ENCODE measurements around the gene CTBP1.
"Not testable (repeated sequence)": the region's sequence is repeated elsewhere in the genome, so short reads cannot be mapped to it uniquely, and the experiment has no call there.

Gene CTBP1

DNA sequence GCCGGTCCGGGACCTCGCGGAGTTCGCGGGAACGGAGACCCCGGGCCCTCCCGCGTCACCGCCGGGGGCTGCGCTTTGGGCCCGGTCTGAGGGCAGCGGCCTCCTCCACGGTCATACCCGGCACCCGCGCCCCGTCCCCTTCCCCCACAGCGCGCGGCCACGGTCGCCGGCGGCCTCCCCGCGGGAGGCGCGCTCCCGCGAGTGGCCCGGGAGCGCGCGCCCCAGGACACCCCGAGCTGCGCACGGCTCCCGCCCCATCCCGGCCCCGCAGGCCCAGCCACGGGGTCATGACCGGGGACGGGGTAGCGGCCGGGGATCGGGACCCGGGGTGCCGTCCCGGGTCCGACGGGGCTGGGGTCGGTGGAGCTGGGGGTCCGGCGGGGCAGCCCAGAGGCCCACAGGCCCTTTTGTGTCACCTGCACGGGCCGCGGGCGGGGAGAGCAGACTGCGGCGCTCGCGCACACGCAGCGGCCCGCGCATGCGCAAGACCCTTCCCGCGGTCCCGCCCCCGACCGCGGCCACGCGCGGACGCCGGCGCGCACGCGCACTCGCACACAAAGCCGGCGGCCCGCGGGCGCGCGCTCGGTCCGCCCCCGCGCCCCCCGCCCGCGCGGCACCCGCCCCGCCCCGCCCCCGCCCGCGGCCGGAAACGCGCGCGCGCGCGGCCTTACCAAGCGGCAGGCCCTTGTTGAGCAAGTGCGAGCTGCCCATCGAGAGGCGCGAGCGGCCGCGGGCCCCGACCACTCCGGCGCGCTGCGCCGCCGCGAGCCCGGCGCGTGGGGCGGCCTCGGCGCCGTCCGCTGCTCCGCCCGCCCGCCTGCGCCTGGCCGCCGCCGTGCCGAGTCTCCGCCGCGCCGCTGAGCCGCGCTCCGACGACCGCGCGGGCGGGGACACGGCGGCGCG lies at the start of gene CTBP1:
TSS of gene CTBP1 (minus strand) at position 886 of the 903 bp plus-strand sequence. CDS start 7,799 bp downstream, outside the sequence.
- peak; percentile 91 for DNase-seq

DNA sequence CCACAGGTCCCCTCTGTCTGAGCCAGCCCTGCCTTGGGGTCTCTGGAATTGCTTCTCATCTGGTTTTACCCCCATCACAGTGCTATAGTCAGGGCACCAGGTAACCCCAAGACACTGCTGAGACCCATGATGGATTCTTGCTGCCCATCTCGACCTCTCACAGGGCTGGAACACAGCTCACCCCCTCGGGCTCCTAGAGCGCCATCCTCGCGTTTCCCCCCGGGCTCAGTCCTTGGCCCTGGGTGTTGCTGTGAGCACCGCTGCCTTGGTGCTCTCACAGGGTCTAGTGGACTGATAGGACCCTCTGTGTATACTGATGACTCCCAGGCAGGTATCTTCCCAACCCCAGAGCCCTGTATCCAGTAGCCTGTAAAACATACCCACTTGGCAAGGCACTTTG lies 49.5 kb upstream of the CTBP1 start:
- DNase-seq = no peak

DNA sequence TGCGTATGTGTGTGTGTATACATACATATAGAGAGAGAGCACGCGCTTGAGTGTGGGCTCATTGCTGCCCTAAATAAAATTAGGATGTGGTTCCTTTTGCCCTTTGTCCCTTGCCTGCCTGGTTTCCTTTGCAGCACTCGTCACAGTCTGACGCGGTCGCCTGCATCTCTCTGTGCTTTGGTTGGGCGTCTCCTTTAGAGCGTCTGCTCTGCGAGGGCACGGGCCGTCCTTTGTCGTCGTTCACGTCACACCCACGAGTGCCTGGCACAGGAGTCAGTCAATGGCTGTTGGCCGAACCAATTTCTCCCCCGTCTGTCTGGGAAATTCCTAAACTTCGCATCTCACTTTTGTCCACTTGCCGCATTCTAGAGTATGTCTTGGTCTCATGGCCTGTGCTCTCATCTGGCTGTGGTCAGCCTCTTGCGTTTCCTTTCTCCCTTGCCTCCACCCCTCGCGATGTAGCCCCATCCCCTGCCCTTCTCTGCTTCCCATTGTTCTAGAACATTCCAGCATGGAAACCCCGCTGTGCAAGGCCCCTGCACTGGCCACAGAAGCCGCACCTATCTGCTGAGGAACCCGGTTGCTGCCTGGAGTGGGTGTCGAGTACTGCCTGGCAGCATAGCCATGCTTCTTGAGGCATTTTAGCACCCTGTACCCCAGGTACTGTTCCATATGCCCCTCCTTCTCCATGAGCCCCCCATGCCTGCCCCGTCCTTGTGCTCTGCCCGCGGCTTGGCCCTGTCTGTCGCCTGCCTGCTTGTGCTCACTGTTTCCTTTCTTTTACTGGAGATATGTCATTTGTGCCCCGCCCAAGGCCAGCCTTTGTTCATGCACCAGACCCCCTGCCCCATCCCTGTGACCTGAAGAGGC lies 48.8 kb upstream of the CTBP1 start:
- no peak for DNase-seq

DNA sequence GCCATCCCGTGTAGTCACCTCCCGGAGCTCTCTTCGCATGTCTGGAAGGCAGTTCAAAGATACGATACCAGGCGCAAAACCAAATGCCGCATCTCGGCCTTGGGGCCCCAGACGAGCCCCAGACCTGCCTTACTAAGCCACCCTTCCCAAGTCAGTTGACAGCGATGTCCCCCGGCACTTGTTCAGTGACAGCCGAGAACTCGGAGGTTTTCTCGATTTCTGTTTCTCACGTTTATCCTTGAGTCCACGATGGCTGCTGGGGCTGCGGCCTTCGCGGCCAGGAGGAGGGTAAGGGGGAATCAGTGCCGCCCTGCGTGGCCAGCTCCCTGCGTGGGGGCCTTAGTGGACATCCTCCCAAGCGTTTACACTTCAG lies 48.1 kb upstream of the CTBP1 start:
- DNase-seq = no peak

DNA sequence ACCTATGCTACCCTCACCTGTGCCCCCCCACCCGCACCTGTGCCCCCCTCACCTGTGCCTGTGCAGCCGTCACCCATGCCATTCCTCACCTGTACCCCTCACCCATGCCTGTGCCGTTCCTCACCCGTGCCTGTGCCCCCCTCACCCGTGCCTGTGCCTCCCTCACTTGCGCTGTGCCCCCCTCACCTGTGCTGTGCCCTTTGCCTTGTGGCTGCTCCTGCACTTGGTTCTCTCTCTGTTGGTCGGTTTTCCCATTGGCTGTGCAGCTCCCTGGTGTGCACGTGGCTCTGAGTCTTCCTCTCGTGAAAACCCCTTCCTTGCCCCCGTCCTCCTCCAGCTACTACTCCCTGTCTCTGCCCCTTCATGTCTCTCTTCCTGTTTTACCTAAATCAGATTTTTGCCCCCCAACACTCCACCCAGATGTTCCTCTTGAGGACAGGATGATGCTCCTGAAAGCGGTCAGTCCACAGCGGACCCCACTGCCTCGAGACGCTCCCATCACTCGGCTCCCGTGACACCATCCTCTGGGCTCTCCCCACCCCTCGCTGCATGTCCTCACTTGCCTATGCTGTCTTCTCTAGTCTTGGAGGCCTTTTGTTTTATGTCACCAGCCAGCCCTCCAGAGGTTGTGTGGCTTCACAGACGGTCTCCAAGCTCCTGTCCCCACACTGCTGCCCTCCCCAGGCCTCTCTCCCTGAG lies 47.5 kb upstream of the CTBP1 start:
- no peak for DNase-seq

DNA sequence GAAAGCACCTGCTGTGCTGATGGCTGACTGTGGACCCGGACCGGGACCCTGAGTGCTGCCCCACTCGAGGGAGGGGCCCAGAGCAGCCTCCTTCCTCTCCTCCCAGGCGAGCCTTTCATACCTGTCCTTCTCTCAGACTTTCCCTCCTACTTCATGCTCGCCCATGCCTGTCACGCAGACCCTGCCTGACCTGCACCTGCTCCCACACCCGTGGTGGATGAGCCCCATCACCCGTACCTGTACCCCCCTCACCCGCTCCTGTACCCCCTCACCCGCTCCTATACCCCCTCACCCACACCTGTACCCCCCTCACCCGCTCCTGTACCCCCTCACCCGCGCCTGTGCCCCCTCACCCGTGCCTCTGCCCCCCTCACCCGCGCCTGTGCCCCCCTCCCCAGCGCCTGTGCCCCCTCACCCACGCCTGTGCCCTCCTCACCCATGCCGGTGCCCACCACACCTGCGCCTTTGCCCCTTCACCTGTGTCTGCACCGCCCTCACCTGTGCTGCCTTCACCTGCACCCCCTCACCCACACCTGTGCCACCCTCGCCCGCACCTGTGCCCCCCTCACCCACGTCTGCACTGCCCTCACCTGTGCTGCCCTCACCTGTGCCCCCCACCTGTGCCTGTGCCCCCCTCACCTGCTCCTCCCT lies 46.6 kb upstream of the CTBP1 start:
- no peak for DNase-seq

DNA sequence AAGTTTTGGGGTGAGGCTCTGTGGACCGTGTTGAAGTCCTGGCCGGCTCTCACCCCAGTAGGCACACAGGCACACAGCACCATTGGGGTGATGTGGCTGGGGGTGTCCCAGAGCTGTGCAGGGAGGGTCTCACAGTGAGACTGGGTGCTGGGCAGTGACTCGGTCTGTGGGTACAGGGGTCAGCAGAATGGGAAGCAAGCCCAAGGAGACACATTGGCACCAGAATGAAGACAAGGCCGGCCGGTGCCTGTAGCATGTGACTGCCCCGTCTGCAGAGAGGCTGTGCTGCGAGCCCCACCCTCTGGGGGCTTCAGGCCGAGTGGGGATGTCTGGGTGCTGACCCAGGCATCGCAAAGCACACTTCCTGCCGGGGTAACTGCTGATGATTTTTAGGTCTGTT lies 46.0 kb upstream of the CTBP1 start:
- no peak for DNase-seq

DNA sequence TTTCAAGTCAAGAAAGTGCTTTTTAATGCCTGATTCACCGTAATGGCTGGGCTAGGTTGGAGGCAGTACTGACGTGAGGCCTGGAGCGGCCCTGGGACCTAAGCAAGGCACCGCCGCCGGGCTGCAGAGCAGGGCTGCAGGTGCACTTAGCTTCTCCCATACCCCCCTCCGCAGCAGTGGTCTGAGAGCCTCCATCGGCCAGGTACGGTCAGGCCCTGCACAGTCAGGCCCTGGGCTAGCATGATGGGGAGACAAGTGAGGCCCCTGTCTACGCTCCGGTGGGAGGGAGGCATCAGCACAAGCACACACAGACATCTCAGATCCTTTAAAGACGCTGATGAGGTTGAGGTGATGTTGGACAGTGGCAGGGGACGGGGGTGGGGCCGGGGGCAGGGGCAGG lies 45.5 kb upstream of the CTBP1 start:
- DNase-seq = no peak

DNA sequence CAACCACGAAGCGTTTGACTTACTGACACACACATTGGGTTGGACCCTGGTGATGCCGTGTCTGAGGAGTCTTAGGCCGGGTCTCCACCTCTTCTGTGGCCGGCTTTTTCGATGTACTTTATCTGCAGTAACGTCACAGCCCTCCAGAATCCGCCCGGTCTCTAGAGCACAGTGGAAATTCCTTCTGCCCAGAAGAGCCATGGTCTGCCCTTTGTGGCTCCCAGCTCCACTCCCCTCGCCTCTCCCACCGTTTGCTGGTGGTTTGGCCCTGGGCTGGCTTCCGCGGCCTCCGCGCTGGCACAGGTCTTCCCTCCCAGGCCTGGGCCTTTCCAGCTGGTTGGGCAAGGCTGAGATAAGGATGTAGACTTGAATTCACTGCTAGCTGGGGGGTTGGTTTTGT lies 45.1 kb upstream of the CTBP1 start:
- DNase-seq = no peak

DNA sequence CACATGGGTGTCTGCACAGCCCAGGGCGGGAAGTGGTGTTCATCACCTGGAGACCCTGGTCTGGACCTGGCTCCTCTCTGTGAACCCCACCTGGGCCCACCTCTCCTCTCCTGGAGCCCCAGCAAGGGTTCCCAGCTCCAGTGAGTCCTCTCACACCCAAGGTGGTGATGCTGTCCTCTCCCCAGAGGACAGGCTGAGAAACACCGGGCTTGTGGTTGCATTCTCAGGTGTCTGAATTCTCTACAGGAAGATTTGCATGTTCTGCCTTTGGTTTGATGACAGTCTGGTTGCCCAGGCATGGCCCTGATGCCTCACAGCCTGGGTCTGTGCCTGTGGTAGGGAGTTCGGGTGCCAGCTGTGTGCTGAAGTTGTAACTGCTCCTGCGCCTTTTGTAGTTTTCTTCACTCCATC lies 44.6 kb upstream of the CTBP1 start:
- no peak for DNase-seq

DNA sequence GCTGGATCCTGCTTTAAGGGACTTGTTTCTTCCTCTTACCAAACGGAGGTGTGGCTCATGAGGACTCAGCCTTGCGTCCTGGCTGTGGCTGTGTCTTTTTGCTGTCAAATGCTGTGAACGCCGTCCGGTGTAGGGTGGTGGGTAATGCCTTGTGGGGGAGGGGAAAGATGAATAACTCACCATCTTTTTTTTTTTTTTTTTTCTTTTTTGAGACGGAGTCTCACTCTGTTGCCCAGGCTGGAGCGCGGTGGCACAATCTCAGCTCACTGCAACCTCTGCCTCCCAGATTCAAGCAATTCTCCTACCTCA lies 43.7 kb upstream of the CTBP1 start:
- not testable (repeated sequence) for DNase-seq

DNA sequence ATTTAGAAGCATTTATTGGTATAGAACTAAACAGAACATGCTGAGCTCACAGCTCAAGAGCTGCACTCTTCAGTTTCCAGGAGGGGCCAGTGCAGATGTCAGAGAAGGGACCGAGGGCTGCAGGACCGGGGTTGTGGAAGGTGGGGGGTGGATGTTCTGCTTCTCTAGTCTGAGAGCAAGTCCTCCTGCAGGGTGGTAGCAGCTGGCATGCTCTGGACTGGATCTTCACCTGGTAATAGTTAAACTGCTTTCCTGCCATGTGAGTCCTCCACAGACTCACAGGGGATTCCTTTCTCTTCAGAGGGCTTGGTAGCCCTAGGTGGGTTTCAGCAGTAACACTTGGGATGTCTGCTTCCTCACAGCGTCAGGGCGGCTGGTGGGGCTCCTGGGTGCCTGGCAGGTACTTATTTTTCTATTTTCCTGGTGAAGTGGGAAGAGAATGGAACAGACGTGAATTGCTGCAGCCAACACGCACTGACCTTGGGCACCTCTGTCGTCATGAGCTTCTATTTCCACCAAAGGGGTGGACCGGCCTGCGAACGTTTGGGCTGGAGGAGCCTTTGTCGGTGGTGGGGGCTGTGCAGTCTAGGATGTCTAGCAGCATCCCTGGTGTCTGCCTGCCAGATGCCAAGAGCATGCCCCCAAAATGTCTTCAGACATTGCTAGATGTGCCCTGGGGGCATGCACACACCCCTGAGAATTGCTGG lies 43.2 kb upstream of the CTBP1 start:
- no peak for DNase-seq

DNA sequence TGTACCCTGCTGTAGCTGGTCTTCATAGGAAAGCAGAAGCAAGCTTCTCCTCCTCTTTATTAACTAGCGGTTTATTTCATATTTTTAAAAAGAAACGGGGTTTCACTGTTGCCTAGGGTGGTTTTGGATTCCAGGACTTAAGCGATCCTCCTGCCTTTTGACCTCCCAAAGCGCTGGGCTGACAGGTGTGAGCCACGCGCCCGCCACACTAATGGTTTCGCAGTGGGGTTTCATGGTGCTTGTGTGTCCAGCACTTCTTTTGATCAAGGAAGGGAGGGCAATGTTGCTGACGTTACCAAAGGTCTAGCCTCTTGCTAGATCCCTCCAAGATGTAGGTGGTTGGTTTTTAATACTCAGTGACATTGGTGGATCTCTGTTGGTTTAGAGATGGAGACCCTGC lies 42.2 kb upstream of the CTBP1 start:
- no peak for DNase-seq

DNA sequence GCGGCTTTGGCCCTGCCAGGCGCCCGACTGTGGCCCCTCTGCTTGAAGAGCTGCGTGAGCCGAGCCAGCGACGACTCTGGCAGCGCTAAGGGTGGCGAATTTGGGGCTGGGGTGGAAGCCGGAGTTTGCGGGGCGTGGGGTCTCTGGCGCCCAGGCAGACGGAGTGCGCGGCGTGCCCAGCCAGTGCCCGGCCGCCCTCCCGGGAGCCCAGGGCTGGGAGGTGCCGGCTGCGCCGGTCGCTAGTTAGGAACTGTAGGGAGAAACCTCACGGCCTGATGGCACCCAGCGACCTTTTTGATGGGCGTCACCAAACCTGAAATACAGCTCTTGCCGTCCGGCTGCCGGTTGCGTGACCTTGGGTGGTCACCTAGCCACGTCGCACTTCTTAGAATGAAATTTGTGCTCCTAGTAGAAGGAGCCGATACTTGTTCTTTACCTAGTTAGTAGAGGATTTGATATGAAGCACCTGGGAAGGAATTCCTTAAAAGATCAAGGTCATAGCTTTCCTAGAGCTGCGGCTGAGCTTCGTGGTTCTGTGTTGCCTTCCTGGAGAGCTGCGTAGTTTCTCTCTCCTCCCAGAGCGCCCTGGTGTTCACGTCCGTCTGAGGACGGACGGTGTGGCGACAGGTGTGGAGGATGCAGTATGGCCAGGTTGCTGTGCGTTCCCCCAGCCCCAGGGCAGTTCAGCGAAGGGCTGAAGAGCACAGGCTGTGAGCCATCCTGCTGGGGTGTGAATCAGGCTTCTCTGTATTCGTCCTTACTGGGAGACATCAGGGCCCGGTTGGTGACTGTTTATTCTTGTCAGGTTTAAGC lies 41.4 kb upstream of the CTBP1 start:
- DNase-seq = no peak

DNA sequence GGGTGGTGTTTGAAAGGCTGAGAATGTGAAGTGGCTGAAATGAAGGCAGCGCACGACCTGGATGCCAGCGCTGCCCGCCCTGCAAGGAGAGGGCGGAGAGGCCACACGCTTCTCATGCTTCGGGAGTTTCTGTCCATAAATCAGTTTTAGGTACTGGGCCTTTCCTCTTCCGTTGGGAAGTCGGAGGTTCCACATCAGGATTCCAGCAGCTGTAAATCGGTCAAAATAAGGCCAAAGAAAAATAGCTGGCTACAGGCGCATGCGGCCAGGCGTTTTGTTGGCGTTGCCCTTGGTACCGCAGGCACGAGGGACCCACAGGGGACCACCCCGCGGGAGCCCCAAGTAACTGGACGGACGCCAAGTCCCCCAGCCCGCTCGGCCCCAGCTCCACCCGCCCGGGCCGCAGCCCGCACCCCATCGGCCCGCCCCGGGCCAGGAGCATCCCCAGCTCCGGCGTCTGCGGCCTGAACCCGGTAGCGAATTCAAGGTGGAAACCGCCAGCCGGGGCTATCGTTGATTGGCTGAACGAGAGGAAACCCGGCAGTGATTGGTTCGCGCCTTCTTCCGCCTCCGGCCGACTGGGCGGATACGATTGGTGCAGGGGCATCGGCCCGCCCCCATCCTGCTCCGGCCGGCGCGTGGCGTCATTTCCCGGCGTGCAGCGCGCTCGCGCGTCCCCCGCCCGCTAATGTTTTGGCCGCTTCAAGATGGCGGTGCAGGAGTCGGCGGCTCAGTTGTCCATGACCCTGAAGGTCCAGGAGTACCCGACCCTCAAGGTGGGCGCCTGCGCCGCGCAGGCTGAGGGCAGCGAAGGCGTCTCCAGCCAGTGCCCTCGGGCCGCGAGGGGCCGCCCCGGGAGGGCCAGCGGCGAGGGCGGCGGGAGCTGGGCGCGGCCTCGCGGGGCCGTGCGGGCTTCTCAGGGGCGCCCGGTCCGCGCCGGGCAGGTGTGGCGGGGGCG lies 40.6 kb upstream of the CTBP1 start, which contains the start of gene MAEA:
TSS of gene MAEA (plus strand) at position 685 of the 958 bp plus-strand sequence. CDS start at position 708, 23 bp downstream.
- DNase-seq = peak; percentile 97

DNA sequence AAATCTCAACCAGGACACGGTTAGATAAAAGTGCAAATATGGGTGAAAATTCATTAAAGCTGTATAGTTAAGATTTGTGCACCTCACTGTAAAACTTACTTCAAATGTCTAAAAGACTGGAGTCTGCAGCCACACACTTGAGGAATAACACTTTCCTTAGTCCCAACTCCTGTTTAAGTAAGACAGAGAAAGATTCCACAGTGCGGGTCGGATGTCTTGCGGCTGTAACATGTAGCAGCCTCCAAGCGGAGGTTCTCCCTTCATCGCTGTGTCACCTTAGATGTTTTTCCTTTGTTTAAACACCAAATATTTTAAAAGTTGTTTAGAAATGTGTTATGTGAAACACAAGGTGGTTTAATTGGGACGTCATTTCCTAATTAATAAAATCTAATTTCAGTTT lies 39.9 kb upstream of the CTBP1 start:
- DNase-seq = no peak

DNA sequence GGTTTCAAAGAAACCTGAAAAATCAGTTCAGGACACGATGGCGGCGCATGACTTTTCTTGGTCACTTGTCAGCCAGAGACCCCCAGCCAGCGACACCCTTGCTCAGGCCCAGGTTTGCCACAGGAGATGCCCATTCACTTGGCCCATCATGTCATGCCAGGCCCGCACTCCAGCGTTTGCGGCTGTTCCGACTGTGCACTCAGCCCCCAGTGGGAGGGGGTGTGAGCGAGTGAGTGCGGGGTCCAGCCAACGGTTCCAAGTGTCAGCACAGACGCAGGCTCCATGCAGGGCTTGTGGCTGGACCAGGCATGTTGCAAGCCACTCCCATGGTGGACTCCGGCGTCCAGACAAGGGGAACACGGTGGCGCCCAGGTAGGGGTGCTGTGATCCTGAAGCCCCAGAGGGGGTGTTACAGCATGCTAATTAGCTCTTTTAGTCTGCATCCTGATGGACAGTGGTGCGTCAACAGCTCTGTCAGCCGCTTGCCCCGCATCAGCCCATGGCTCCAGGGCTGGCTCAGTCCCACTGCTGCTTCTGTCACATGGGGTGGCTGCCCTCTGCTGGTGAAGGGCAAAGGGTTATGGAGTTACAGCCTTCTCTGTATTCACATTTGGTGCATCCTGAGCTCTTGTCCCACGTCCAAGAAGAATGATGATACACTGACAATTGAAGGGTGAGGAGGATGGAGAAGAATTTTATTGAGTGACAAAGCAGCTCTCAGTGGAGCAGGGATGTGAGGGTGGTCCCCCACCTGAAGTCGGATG lies 37.0 kb upstream of the CTBP1 start:
- DNase-seq = no peak

DNA sequence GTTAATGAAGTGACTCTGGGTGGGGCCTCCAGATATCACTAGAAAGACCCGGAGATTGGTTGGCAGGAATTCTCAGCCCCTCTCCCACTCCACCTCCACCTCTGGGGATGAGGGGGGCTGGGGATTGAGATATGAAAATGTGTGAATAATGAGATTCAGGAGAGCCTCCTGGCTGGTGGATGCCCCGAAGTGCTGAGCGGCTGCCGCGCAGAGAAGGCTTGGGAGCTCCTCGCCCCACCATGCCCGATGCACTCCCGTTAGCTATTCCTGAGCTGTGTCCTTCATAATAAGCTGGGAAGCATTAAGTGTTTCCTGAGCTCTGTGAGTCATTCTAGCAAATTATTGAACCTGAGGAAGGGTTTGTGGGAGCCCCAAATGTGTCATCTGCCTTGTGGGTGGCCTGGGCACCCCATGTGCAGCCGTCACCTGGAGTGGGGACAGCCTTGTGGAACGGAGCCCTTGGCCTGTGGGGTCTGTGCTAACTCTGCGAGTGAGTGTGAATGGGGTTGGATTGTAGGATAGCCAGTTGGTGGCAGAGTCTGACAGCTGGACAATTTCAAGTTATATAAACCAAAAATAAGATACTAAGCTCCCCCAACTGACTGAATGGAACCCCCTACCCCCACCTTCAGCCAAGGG lies 36.3 kb upstream of the CTBP1 start:
- no peak for DNase-seq

DNA sequence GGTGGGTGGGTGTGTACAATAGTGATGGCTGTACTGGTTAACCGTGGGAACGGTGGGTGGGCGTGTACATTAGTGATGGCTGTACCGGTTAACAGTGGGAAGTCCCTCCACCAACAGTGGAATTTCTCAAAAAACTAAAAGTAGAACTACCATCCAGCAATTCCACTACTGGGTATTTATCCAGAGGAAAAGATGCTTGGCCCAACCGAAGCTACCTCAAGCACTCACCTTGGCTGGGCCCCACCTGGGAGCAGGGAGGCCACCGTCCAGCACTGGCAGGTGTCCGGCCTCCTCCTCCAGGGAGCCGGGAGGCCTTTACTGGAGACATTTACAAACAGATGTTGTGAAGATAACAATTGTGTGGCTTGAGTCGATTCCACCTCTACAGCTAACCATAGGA lies 34.8 kb upstream of the CTBP1 start:
- DNase-seq = no peak

All from activated CD4-positive, CD25-positive, alpha-beta regulatory T cell treated with anti-CD3 and anti-CD28 coated beads, Interleukin-2, amount 50 U/mL, for 72 hours (primary cell).